HEK293T (cell line): Measurements from ENCODE around the gene GRIN2A.

Experiments
- CTCF ChIA-PET: fragments of 350-600 bp; formaldehyde crosslinking; extraction: SDS; loops from one replicate; lab custom pipeline; 2021; ENCODE audit warnings: antibody characterized with exemption, inconsistent platforms; lab: Yijun Ruan, JAX
- POLR2A ChIA-PET: fragments of 350-600 bp; formaldehyde crosslinking; extraction: SDS; loops from one replicate; lab custom pipeline; 2020; ENCODE audit warnings: antibody characterized with exemption, inconsistent platforms; lab: Yijun Ruan, JAX
- DNase-seq: peaks from one replicate; pipeline ENCODE4 v3.0.0; 2012; ENCODE audit warnings: mixed read lengths; ENCODE audit errors: extremely low spot score
- ARNT ChIP-seq: fragments of 450-650 bp; IDR thresholded peaks from 2 replicates; pipeline ENCODE4 v1.6.1; 2017; ENCODE audit warnings: mild to moderate bottlenecking
- BHLHE40 ChIP-seq: fragments of 450-650 bp; IDR thresholded peaks from 2 replicates; pipeline ENCODE4 v1.6.1; 2016; ENCODE audit warnings: mild to moderate bottlenecking, moderate library complexity, borderline replicate concordance
- CTBP1 ChIP-seq: fragments of 450-650 bp; IDR thresholded peaks from 2 replicates; pipeline ENCODE4 v1.6.1; 2016; ENCODE audit warnings: borderline replicate concordance
- ELF4 ChIP-seq: fragments of 450-650 bp; IDR thresholded peaks from 2 replicates; pipeline ENCODE4 v1.6.1; 2017; ENCODE audit warnings: antibody characterized with exemption
- FOXA1 ChIP-seq: fragments of 450-650 bp; IDR thresholded peaks from 2 replicates; pipeline ENCODE4 v1.6.1; 2016; ENCODE audit warnings: mild to moderate bottlenecking
- FOXK2 ChIP-seq: fragments of 450-650 bp; IDR thresholded peaks from 2 replicates; pipeline ENCODE4 v1.6.1; 2016; ENCODE audit warnings: mild to moderate bottlenecking
- FOXM1 ChIP-seq: fragments of 450-650 bp; IDR thresholded peaks from 2 replicates; pipeline ENCODE4 v1.6.1; 2017; ENCODE audit warnings: mild to moderate bottlenecking, borderline replicate concordance
- HDGF ChIP-seq: fragments of 450-650 bp; IDR thresholded peaks from 2 replicates; pipeline ENCODE4 v1.6.1; 2017; ENCODE audit warnings: antibody characterized with exemption, borderline replicate concordance
- L3MBTL2 ChIP-seq: fragments of 450-650 bp; conservative IDR thresholded peaks from 2 replicates; pipeline ENCODE4 v1.6.1; 2016; ENCODE audit warnings: mild to moderate bottlenecking
- LEF1 ChIP-seq: fragments of 450-650 bp; IDR thresholded peaks from 2 replicates; pipeline ENCODE4 v1.6.1; 2017; ENCODE audit warnings: mild to moderate bottlenecking, borderline replicate concordance
- NFRKB ChIP-seq: fragments of 450-650 bp; IDR thresholded peaks from 2 replicates; pipeline ENCODE4 v1.6.1; 2016; ENCODE audit warnings: mild to moderate bottlenecking, moderate library complexity
- SP1 ChIP-seq: fragments of 450-650 bp; IDR thresholded peaks from 2 replicates; pipeline ENCODE4 v1.6.1; 2017
- SUZ12 ChIP-seq: fragments of 450-650 bp; IDR thresholded peaks from 2 replicates; pipeline ENCODE4 v1.6.1; 2016; ENCODE audit warnings: mild to moderate bottlenecking
- TARDBP ChIP-seq: fragments of 450-650 bp; IDR thresholded peaks from 2 replicates; pipeline ENCODE4 v1.6.1; 2016
- ZNF384 ChIP-seq: fragments of 450-650 bp; IDR thresholded peaks from 2 replicates; pipeline ENCODE4 v1.6.1; 2016
- TF ChIP-seq, protein P1 (sequence below): fragments of 450-650 bp; IDR thresholded peaks from 2 replicates; pipeline ENCODE4 v1.6.1; 2016

Gene GRIN2A

DNA sequence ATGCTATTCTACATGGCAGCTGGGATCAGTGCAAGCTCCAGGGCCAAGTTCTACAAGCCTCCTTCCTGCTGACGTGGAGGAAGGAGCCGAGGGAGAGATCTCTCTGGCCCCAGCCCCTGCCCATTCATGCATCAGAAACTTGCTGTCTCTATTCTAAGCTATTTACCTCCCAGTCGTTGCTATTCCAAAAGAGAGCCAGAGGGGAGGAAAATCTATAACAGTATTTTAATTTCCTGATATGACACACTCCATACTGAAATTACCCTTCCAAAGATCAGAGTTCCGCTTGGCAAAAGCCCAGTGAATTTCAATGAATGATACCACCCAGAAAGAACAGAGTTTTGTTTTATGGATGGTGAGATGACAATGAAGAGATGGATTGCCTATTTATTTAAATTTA lies 133.4 kb downstream of the GRIN2A start:
- ChIA-PET CTCF (no interaction called here), POLR2A (no interaction called here)
- DNase-seq: no peak
- no peak for TF ChIP-seq LEF1
- no peak for TF ChIP-seq HDGF
- TF ChIP-seq TARDBP: no peak
- TF ChIP-seq SUZ12: no peak
- no peak for TF ChIP-seq BHLHE40
- TF ChIP-seq, protein P1, sequence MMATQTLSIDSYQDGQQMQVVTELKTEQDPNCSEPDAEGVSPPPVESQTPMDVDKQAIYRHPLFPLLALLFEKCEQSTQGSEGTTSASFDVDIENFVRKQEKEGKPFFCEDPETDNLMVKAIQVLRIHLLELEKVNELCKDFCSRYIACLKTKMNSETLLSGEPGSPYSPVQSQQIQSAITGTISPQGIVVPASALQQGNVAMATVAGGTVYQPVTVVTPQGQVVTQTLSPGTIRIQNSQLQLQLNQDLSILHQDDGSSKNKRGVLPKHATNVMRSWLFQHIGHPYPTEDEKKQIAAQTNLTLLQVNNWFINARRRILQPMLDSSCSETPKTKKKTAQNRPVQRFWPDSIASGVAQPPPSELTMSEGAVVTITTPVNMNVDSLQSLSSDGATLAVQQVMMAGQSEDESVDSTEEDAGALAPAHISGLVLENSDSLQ: no peak
- TF ChIP-seq FOXK2: no peak
- TF ChIP-seq FOXA1: no peak
- TF ChIP-seq ARNT: no peak
- TF ChIP-seq L3MBTL2: no peak
- no peak for TF ChIP-seq ELF4
- TF ChIP-seq ZNF384: no peak
- no peak for TF ChIP-seq CTBP1
- no peak for TF ChIP-seq FOXM1
- no peak for TF ChIP-seq NFRKB
- no peak for TF ChIP-seq SP1

DNA sequence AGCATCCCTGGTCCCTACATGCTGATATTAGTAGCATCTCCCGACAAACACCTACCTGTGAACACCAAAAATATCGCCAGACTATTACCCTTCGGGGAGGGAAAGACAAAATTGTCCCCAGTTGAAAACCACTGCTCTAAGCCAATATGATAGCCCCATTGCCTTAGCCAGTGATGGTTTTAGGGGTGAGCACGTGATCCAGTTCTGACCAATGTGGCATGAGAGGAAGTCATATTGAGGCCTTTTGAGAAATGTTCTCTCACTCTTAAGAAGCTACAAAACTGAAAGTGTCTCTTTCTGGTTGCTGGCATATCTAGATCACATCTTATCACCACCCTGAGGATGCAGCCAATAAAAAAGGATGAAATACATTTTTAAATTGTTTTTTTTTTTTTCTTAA lies 136.3 kb downstream of the GRIN2A start:
- POLR2A ChIA-PET: no interaction called here
- DNase-seq: no peak
- TF ChIP-seq BHLHE40 (no peak), ARNT (no peak)
- CTCF ChIA-PET: no interaction called here

DNA sequence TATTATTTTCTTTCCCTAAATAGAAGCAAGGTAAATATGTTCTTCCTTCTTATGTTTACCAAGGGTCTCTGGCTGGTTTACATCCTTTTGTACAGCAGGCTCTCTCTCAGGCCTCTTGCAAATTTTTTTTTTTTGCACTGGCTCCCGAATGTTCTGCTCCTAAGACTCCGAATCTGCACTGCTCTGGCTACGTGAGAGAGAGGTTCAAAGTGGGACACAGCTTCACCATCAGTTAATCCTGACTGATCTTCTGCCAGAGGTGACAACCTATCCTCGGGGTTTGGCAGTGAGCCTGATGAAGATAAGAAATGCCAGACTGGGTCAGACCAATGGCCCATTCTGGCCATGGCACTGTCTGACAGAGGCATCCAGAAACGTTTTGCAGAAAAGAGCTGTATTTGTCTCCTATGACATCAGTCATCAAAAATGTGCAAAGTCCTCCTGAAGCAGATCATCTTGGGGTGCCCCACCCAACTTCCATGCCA lies 136.9 kb downstream of the GRIN2A start:
- CTCF ChIA-PET: no interaction called here
- DNase-seq: no peak
- no peak for TF ChIP-seq LEF1
- TF ChIP-seq NFRKB: no peak
- TF ChIP-seq ELF4: no peak
- TF ChIP-seq ARNT: no peak
- TF ChIP-seq BHLHE40: no peak
- no peak for TF ChIP-seq SUZ12
- no peak for TF ChIP-seq L3MBTL2
- no peak for TF ChIP-seq TARDBP
- no peak for TF ChIP-seq FOXK2
- TF ChIP-seq, protein P1: no peak
- TF ChIP-seq CTBP1: no peak
- TF ChIP-seq SP1: no peak
- TF ChIP-seq FOXA1: no peak
- no peak for TF ChIP-seq HDGF
- POLR2A ChIA-PET: no interaction called here

DNA sequence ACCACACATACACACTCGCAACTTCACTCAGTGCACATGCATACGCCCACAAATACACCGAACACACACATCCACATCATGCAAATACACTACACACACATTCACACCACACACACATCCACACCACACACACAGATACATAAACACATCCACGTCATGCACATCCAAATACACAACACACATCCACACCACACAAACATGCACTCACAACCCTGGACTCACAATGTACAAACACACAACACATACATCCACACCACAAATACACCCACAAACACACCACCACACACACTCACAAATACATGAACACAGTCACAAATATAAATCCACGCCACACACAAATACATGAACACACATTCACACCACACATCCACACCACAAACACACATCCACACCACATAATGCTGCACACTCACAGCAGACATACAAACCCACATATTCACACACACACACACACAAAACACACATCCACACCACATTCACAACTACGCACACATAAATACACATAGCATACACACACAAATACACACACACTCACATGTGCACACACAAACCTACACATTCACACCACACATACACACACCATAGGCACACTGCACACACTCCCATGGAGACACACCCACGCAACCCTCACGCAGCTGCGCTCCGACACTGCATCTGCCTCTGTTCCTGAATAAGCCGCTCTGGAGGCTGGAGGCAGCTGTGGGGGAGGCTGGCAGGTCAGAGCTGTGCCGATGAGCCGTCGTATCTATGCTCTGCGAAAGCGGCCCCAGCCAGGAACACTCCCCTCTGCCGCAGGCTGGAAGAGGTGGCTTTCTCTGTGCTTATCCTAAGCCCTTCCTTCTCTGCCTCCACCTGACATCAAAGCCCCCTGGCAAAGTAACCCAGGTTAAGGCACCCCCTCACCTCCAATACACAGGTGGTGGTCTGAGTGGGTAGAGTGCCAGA lies 141.8 kb downstream of the GRIN2A start:
- no peak for DNase-seq
- POLR2A ChIA-PET: no interaction called here
- CTCF ChIA-PET: no interaction called here
- TF ChIP-seq HDGF (no peak), SUZ12 (no peak), ELF4 (no peak), TARDBP (no peak), CTBP1 (no peak), FOXA1 (no peak), L3MBTL2 (no peak), LEF1 (no peak), FOXM1 (no peak)
- TF ChIP-seq, protein P1: no peak

DNA sequence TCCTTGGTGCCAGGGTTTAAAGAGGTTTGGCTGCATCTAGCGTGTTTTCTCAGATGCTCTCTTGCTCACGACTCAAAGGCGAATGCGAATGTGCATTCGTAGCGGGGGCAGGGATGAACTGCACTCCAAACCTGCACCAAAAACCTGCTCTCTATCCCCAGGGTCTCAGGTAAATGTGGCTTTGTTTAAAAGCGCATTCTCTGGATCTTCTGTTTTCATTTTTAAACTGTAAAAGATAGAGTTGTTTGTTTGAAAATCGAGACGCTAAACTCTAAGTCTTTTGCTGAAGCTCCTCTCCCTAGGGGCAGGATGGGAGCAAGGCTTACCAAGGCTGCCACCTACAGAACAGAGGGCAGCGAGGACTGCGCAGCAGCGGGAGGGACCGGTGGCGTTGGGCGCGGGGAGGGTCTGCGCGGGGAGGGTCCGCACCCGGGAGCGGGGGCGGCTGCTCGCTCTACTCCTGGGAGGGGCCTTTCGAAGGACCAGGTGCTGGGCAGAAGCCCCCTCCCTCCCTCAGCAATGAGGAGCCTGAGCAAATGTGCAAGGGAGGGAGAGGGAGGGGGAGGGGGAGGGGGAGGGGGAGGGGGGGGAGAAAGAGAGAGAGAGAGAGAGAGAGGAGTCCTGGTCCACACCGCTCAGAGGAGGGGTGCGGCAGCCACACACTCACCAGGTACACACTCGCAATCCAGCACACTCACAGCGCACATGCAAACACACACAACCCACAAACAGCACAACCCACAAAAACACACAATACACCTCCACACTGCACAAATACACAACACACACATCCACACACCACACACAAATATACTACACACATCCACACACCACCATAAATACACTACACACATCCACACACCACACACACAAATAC lies 142.8 kb downstream of the GRIN2A start:
- CTCF ChIA-PET: no interaction called here
- peak; percentile 10 for DNase-seq
- POLR2A ChIA-PET: no interaction called here

More for the DNA sequence above, 142.8 kb downstream of the GRIN2A start:
- TF ChIP-seq CTBP1 (no peak), TARDBP (no peak), ZNF384 (no peak), SUZ12 (no peak), BHLHE40 (no peak), L3MBTL2 (no peak), ELF4 (no peak), FOXM1 (no peak), NFRKB (no peak), LEF1 (no peak), FOXA1 (no peak), SP1 (no peak)
- TF ChIP-seq, protein P1: no peak
